Panc1 (cell line): ENCODE results near the gene ARMC12. TPM values are rescaled to one million over a fixed set of nuclear protein-coding genes. Genes with fewer than 3 reads are reported as not detected.

Experiments
- ATAC-seq: fragments of 200-7000 bp; cut with Tn5 transposase; 2 replicates; pipeline ENCODE4 v1.9.1; 2020; ENCODE audit warnings: mild to moderate bottlenecking, moderate library complexity
- BruUV-seq: library from RNA; stranded (reverse); fragments of 400-500 nt; replicated peaks from 2 replicates; lab custom pipeline; 2021; lab: Mats Ljungman, UMichigan
- CTCF ChIA-PET: fragments of 300-600 bp; sonication (Branson Sonifier 250); formaldehyde crosslinking; loops from one replicate; lab custom pipeline; 2022; ENCODE audit warnings: antibody characterized with exemption; lab: Charles Lee
- POLR2A ChIA-PET: fragments of 300-600 bp; sonication (Branson Sonifier 250); formaldehyde crosslinking; loops from one replicate; lab custom pipeline; 2022; ENCODE audit warnings: antibody characterized with exemption; lab: Charles Lee
- DNase-seq: peaks from one replicate; pipeline ENCODE4 v3.0.0-alpha.2; 2010; ENCODE audit warnings: low read depth, low spot score
- H3K27ac ChIP-seq: 2 replicates; pipeline ENCODE4 v1.5.1; 2011; ENCODE audit warnings: mild to moderate bottlenecking, low read length, inconsistent platforms
- H3K27me3 ChIP-seq: fragments of 200-500 bp; sonication (Bioruptor generic); 2 replicates; pipeline ENCODE4 v1.6.0; 2014; ENCODE audit warnings: low read length, inconsistent platforms; ENCODE audit not compliant: control insufficient read depth, insufficient read depth
- H3K36me3 ChIP-seq: fragments of 200-500 bp; sonication (Bioruptor generic); 2 replicates; pipeline ENCODE4 v1.5.1; 2014; ENCODE audit warnings: inconsistent platforms, mild to moderate bottlenecking, low read length, moderate library complexity; ENCODE audit not compliant: control insufficient read depth, insufficient read depth
- H3K4me1 ChIP-seq: 2 replicates; pipeline ENCODE4 v1.5.1; 2011; ENCODE audit warnings: inconsistent platforms, mild to moderate bottlenecking, low read length, moderate library complexity; ENCODE audit not compliant: control insufficient read depth, insufficient read depth
- H3K4me3 ChIP-seq, 2 experiments: 2 replicates each; pipeline ENCODE4 v1.5.1; 2011 to 2012; ENCODE audit warnings: low read depth in 2 of 2, low read length in 2 of 2, mild to moderate bottlenecking in 2 of 2, inconsistent platforms in 1 of 2, moderate library complexity in 1 of 2
- H3K9me3 ChIP-seq: fragments of 200-500 bp; sonication (Bioruptor generic); 2 replicates; pipeline ENCODE4 v1.5.1; 2014; ENCODE audit warnings: low read depth, mild to moderate bottlenecking, inconsistent platforms, low read length, moderate library complexity; ENCODE audit not compliant: control insufficient read depth, insufficient read depth
- CTCF ChIP-seq: fragments of 450-650 bp; IDR thresholded peaks from 2 replicates; pipeline ENCODE4 v1.5.1; 2017; ENCODE audit warnings: mild to moderate bottlenecking
- POLR2AphosphoS5 ChIP-seq: IDR thresholded peaks from 2 replicates; pipeline ENCODE4 v1.6.1; 2012; ENCODE audit warnings: mild to moderate bottlenecking, low read depth, low read length, moderate library complexity
- REST ChIP-seq, 2 experiments: IDR thresholded peaks; 2 replicates each; pipeline ENCODE4 v1.6.1; 2011 to 2012; ENCODE audit warnings: low read depth in 2 of 2, control low read depth in 1 of 2, low read length in 1 of 2, mild to moderate bottlenecking in 1 of 2, moderate library complexity in 1 of 2; ENCODE audit not compliant: insufficient read depth in 1 of 2
- SIN3A ChIP-seq: IDR thresholded peaks from 2 replicates; pipeline ENCODE4 v1.6.1; 2012; ENCODE audit warnings: low read depth, mild to moderate bottlenecking, low read length, moderate library complexity, borderline replicate concordance; ENCODE audit not compliant: insufficient read depth
- TCF7L2 ChIP-seq: IDR thresholded peaks from 2 replicates; pipeline ENCODE4 v1.6.1; 2011; ENCODE audit warnings: mild to moderate bottlenecking, low read depth, low read length, inconsistent platforms
- in situ Hi-C: cut with HindIII; loops from 2 replicates; pipeline ENCODE4 v1.10.0; 2016; ENCODE audit warnings: low sequenced_read_pairs, low pct_unique_long_range_greater_than_20kb
- intact Hi-C: fragments of 100-400 bp; cut with micrococcal nuclease; formaldehyde crosslinking; loops from one replicate; pipeline ENCODE4 v1.10.0; 2022; ENCODE audit not compliant: unreplicated experiment
- total RNA-seq: library from RNA; stranded (reverse); gene quantifications from one replicate; pipeline ENCODE4 v1.2.1, GENCODE V29; 2021; ENCODE audit not compliant: unreplicated experiment

Gene ARMC12
- total RNA-seq, 1 experiment from 2014 or later = 1.4 TPM

- intact Hi-C loops (no loop called here), in situ Hi-C loops (no loop called here)
- no peak overlapping the region for H3K4me3 ChIP-seq
- no peaks in the 10 kb centered on the region for H3K36me3 ChIP-seq
- no peak overlapping the region for H3K27ac ChIP-seq
- ChIA-PET POLR2A (no interaction called here), CTCF (interaction anchor here (1.1 kb wide), 1 partner anchor 14 kb away, joined by 3 read pairs; no protein-coding TSS in a partner anchor)
- no peaks in the 10 kb centered on the region for H3K9me3 ChIP-seq
- ATAC-seq (peak; percentile 46; the same call in 1 of the 2 replicates), DNase-seq (no peak)
- no peaks in the 10 kb centered on the region for H3K4me1 ChIP-seq
- no peak for TF ChIP-seq POLR2AphosphoS5
- TF ChIP-seq TCF7L2 = no peak
- no peak for TF ChIP-seq REST (IDR thresholded peaks at IDR 0.05; ENCODE audit: insufficient read depth in 1 of 2, low read depth in 2 of 2, low read length in 1 of 2)
- TF ChIP-seq CTCF = no peak
- TF ChIP-seq SIN3A = no peak
- H3K27me3 ChIP-seq = 0 out of 2 replicates have a peak, but pooled peaks cover 4% of the 10 kb centered on the region
- no TSS peak for BruUV-seq
These were observed 17.8 kb downstream of the ARMC12 start for GRCh38 chr6:35754452-35755277.

GRCh38 chr6:35755278-35755924, 18.6 kb downstream of the ARMC12 start:
- no peak for ATAC-seq
- intact Hi-C loops = no loop called here
- CTCF ChIA-PET = interaction anchor here (1.1 kb wide), 1 partner anchor 13 kb away, joined by 3 read pairs; no protein-coding TSS in a partner anchor

More at GRCh38 chr6:35755278-35755924, 18.6 kb downstream of the ARMC12 start:
- Histone ChIP-seq H3K27ac (no peak overlapping the region), H3K27me3 (0 out of 2 replicates have a peak, but pooled peaks cover 4% of the 10 kb centered on the region), H3K4me1 (no peaks in the 10 kb centered on the region), H3K4me3 (no peak overlapping the region), H3K36me3 (no peaks in the 10 kb centered on the region), H3K9me3 (no peaks in the 10 kb centered on the region)
- in situ Hi-C loops = no loop called here
- BruUV-seq = no TSS peak
- TF ChIP-seq POLR2AphosphoS5 (no peak), TCF7L2 (no peak), SIN3A (no peak), CTCF (no peak), REST (IDR thresholded peaks at IDR 0.05; ENCODE audit: insufficient read depth in 1 of 2, low read depth in 2 of 2, low read length in 1 of 2) (no peak)
- POLR2A ChIA-PET = no interaction called here
- no peak for DNase-seq
